Measurements from ENCODE around the gene SLC1A3. TPM values are rescaled to one million over a fixed set of nuclear protein-coding genes. Genes with fewer than 3 reads are reported as not detected.

The SLC1A3 gene
- total RNA-seq, 2 donors from 2014 or later: 1.2 TPM; not detected in 1

DNA sequence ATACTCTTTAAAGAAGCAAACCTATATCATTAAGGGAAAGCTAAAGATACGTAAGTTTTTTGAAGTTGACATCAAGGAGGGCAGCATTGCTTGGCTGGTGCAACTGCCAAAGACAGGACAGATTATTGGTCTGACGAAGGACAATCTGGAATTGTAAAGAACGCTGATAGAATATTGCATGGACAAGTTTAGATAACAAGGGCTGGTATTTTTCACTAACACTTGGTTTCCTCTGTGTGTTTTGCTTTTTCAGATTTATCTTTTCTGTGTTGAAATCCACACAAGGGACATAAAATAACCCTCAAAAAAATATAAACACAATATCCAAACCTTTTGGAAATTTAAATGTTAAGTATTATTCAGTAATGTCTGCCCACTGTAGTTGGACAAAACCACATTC is 39.7 kb downstream of the SLC1A3 start:
- H3K27me3 Mint-ChIP-seq: peaks cover 9 to 18% of the 10 kb centered on the region in 2 donors
- H3K27ac Mint-ChIP-seq: no peak overlapping the region
- H3K36me3 Mint-ChIP-seq: no peaks in the 10 kb centered on the region
- ATAC-seq: no peak
- no peak overlapping the region for H3K4me3 Mint-ChIP-seq
- no peak for DNase-seq (ENCODE audit: low spot score)
- H3K9me3 Mint-ChIP-seq: no peaks in the 10 kb centered on the region
- H3K4me1 Mint-ChIP-seq (ENCODE audit: low read depth in 2 of 2): no peaks in the 10 kb centered on the region

DNA sequence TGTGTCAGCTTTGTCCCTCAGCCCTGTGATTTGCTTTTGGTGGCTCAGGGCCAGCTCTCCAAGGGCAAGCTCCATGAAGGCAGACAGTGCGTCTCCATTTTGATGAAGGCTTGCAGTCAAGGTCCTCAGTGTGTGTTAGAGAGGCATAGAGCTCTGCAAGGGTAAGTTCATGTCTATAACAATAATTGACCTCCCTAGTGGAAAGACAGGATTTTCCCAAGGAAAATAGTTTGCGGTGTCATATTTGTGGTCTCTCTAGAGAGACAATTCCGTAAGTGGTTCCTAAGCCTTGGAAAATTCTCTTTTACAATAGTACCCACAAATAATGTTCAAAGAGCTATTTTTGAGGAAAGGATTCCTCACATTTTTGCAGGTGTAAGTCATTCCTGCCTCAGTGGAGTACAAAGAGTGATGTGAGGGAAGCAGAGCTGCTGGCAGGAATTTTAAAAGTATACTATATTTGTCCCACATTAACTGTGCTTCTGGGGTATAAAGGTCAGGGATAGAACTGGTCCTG is 40.2 kb downstream of the SLC1A3 start:
- Mint-ChIP-seq H3K4me3 (no peak overlapping the region), H3K27me3 (peaks cover 12 to 21% of the 10 kb centered on the region in 2 donors), H3K9me3 (no peaks in the 10 kb centered on the region), H3K36me3 (no peaks in the 10 kb centered on the region), H3K4me1 (ENCODE audit: low read depth in 2 of 2) (no peaks in the 10 kb centered on the region), H3K27ac (no peak overlapping the region)
- ATAC-seq (no peak), DNase-seq (ENCODE audit: low spot score) (no peak)

DNA sequence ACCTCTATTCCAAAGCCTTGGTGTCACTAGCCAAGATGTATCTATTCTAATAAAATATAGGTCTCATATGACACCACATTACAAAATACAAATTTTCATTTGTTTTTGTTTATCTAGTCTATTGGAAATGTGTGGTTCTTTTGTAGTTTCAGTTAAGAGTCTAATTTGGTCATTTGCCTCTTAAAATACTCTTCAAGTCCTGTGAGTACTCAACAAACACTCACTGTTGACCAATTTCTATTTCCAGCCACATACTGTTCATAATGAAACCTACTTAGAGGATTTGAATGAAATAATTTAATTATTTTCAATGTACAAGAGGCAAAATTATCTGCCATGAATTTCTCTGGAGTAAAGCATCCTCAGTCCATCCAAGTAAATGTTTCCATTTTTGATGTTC is 40.6 kb downstream of the SLC1A3 start:
- DNase-seq (ENCODE audit: low spot score): no peak
- H3K4me1 Mint-ChIP-seq (ENCODE audit: low read depth in 2 of 2): no peaks in the 10 kb centered on the region
- H3K27ac Mint-ChIP-seq: no peak overlapping the region
- no peaks in the 10 kb centered on the region for H3K9me3 Mint-ChIP-seq
- H3K4me3 Mint-ChIP-seq: no peak overlapping the region
- ATAC-seq: no peak
- peaks cover 14 to 24% of the 10 kb centered on the region in 2 donors for H3K27me3 Mint-ChIP-seq
- H3K36me3 Mint-ChIP-seq: no peaks in the 10 kb centered on the region

DNA sequence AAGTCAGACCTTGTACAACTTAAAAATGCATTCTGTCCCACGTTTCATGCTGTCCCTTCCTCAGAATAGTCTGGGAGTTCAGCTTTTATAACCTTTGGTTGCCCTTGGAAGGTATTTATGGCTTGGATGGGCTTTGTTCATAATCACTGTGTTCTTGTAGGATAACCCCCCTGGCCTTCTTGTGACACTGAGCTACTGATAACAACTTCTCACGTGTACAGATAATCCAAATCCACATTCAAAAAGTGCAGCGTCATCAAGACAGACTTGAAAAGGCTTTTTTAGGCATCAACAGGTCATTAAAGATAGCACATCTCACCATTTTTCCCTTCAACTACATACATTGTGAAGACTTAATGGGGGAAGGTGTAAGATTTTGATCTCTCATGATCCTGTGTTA is 42.0 kb downstream of the SLC1A3 start:
- Mint-ChIP-seq H3K27me3 (peaks cover 16 to 25% of the 10 kb centered on the region in 2 donors), H3K36me3 (no peaks in the 10 kb centered on the region), H3K4me1 (ENCODE audit: low read depth in 2 of 2) (no peaks in the 10 kb centered on the region), H3K4me3 (no peak overlapping the region), H3K9me3 (no peaks in the 10 kb centered on the region), H3K27ac (no peak overlapping the region)
- DNase-seq (ENCODE audit: low spot score) (no peak), ATAC-seq (no peak)

DNA sequence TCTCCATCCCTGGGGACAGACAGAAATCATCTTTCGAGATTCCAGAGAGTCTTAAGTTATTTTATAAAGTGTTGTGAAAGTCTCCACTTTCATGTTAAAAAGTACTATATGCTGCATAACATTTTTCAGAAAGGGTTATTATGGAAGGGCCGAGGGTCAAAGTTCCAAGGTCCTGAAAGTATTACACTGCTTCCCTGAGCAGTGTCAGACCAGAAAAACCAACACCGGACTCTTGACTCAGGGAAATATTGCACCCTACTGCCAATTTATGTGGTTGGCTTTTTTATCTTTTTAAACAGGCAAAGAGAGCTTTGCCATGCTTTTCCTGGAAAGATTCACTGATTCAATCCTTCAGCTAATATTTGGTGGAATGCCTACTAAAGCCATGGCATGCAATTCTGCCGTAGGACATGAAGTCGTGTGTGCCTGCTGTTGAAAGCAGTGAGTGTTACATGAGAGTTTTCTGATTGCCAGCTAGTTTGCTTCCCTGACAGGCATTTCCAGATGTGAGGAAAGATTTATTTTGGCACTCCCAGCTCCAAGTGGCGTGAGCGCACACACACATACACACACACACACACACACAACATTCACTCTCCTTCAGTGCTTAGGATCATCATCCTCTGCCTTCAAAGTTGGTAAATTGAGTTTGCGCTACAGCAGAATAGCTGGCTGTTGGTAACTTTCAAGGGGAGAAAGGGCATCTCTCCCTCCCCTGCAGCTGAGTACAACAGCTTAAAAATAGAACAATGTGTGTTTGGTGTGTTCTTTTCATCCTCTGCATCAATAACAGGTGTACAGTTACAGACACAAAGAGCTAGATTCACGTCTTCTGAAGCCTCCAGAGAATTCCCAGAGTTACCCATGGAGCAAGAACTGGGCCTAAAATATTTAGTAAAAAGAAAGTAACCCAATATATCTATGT is 45.6 kb downstream of the SLC1A3 start:
- H3K9me3 Mint-ChIP-seq: no peaks in the 10 kb centered on the region
- H3K36me3 Mint-ChIP-seq: no peaks in the 10 kb centered on the region
- DNase-seq (ENCODE audit: low spot score) (no peak), ATAC-seq (no peak)
- H3K27me3 Mint-ChIP-seq: peaks cover 20 to 34% of the 10 kb centered on the region in 2 donors
- no peak overlapping the region for H3K4me3 Mint-ChIP-seq
- H3K27ac Mint-ChIP-seq: no peak overlapping the region
- H3K4me1 Mint-ChIP-seq (ENCODE audit: low read depth in 2 of 2): no peaks in the 10 kb centered on the region

DNA sequence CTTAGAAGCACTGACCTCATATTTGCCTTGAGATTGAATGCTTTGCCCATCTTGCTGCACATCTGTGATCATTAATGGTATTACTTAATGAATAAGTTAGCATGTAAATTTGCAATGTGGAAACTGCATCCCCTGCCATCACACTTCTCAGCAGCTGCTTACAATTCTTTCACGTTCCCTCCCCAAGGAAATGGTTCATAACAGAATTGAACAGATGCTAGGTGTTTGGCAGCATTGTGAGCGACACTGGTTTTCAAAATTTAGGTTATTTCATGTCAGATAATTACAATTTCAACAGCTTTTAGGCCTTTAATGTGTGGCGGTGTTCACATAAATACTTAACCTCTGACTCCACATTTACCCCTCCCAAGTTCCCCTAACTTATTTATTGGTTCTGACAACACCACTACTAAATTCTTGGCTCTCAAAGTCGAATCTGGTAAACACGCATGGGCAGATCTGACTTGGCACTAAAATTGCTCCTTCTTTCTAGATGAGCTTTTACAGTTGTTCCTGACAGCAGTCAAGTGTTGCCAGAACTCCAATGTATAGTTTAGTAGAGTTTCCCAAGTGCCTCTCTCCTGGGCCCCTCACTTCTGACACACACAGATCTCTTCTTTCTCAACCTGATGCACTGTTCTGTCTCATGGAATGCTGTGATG is 46.8 kb downstream of the SLC1A3 start:
- H3K9me3 Mint-ChIP-seq: no peaks in the 10 kb centered on the region
- peaks cover 22 to 46% of the 10 kb centered on the region in 2 donors for H3K27me3 Mint-ChIP-seq
- DNase-seq (ENCODE audit: low spot score) (no peak), ATAC-seq (no peak)
- H3K4me1 Mint-ChIP-seq (ENCODE audit: low read depth in 2 of 2): no peaks in the 10 kb centered on the region
- H3K4me3 Mint-ChIP-seq: no peak overlapping the region
- H3K36me3 Mint-ChIP-seq: no peaks in the 10 kb centered on the region
- H3K27ac Mint-ChIP-seq: no peak overlapping the region

DNA sequence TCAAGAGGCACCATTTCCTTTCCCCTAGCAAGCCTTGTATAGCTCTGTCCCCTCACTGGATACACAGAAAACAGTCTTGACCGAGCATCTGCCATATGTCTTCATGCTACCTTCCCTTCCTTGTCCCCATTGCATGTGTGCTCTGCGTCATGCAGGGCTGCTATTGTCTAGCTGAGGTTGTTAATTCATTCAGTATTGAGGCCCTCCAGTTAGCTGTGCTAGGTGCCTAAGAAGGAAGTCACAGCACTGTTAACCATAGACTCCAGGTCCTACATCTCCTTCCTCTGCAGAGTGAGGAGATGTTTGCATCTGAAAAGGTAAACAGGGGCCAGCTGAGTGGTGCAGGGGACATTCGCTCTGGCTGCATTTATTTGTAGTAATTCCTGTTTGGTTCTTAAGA is 48.2 kb downstream of the SLC1A3 start:
- H3K27me3 Mint-ChIP-seq: peaks cover 23 to 48% of the 10 kb centered on the region in 2 donors
- ATAC-seq (no peak), DNase-seq (ENCODE audit: low spot score) (no peak)
- H3K4me1 Mint-ChIP-seq (ENCODE audit: low read depth in 2 of 2): no peaks in the 10 kb centered on the region
- H3K36me3 Mint-ChIP-seq: no peaks in the 10 kb centered on the region
- no peak overlapping the region for H3K4me3 Mint-ChIP-seq
- no peaks in the 10 kb centered on the region for H3K9me3 Mint-ChIP-seq
- no peak overlapping the region for H3K27ac Mint-ChIP-seq

DNA sequence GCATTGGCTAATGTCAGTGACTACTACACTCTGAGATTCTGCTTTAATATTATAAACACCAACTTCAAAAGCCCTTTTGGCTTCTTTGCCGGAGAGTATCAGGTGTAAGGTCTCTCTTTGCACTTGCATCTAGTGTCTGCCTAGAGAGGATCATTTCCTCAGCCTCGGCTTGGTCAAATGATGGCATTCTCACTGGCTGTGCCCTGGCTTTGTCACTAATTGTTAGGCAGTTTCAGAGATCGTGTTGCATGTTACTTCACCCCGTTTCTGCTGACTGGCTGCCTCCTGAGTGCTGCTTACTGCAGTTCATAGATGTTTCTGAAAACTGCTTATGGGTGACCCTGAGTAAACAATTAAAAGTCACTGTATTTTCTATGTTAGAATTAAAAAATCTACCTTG is 48.8 kb downstream of the SLC1A3 start:
- Mint-ChIP-seq H3K36me3 (no peaks in the 10 kb centered on the region), H3K4me3 (no peak overlapping the region), H3K4me1 (ENCODE audit: low read depth in 2 of 2) (no peaks in the 10 kb centered on the region), H3K27ac (no peak overlapping the region), H3K9me3 (no peaks in the 10 kb centered on the region), H3K27me3 (peaks cover 23 to 48% of the 10 kb centered on the region in 2 donors)
- no peak for ATAC-seq
- DNase-seq (ENCODE audit: low spot score): no peak

DNA sequence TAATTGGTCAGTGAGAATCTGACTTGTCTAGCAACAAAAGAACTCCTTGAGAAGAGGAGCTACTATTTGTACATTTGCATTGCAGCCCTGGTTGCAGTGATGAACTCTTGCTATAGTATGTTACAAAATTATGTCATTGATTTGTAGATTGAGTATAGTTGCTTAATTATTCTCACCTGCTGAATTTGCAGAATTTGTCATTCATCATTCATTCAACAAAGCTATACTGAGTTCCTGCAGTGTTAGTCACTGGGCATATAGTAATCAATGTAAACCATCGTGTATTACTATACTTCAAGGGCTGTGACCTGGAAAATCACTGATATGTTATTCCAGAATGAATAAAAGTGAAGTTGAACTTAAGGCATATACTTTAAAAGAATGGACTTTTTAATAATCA is 50.1 kb downstream of the SLC1A3 start:
- DNase-seq (ENCODE audit: low spot score) (no peak), ATAC-seq (no peak)
- no peaks in the 10 kb centered on the region for H3K4me1 Mint-ChIP-seq (ENCODE audit: low read depth in 2 of 2)
- no peak overlapping the region for H3K4me3 Mint-ChIP-seq
- no peak overlapping the region for H3K27ac Mint-ChIP-seq
- no peaks in the 10 kb centered on the region for H3K9me3 Mint-ChIP-seq
- H3K36me3 Mint-ChIP-seq: no peaks in the 10 kb centered on the region
- H3K27me3 Mint-ChIP-seq: peaks cover 15 to 41% of the 10 kb centered on the region in 2 donors

DNA sequence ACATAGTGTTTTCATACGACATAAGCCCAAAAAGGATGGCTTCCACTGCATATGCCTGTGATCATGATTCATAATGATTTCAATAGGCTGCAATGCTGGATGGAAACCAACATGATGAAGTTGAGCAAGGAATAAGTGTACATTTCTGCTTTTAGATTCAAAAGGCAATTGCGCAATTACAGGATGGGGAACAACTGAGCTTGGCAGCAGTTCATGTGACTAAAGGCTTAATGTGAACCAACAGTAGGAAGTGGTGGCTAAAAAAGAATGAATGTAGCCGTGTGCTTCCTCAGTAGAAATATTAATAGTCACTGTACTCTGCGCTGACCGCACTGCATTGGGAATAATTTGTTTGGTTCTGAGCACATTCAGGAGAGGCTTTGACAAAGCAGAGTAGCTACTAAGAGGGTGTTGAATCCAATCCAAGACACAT is 51.2 kb downstream of the SLC1A3 start:
- Mint-ChIP-seq H3K27ac (no peak overlapping the region), H3K4me3 (no peak overlapping the region), H3K27me3 (peaks cover 14 to 37% of the 10 kb centered on the region in 2 donors), H3K9me3 (no peaks in the 10 kb centered on the region), H3K4me1 (ENCODE audit: low read depth in 2 of 2) (no peaks in the 10 kb centered on the region), H3K36me3 (no peaks in the 10 kb centered on the region)
- ATAC-seq: peak; percentile 17 to 28
- DNase-seq (ENCODE audit: low spot score): no peak

DNA sequence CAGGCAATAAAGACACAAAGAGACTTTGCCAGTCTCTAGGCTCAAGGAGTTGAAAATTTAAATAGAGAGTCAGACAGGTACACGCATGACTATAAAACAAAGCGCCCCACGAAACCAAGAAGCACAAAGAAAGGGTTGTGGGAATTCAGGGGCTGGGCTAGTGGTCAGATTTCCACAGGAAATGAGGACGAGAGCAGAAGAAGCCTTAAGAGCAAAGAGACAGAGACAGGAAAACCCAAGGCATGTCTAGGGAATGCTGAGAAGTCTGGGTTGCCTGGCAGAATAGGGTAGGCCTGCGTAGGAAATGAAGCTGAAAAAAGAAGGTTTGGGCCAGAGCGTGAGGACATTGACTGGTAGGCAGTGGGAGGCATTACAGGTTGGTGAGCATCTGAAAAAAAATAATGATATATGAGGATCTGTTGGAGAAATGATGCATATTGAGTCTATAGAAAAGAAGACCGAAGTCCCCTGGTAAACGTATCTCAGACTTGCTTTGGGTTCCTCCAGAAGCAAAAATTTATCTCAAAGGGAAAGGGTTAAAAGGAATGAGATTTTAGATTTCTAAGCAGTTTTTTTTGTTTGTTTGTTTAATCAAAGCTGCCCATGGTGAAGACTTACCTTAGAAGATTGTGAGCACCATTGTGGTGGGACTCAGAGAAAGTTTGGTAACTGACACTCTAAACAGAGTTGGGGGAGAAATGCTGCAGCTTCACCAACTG is 51.8 kb downstream of the SLC1A3 start:
- Mint-ChIP-seq H3K4me1 (ENCODE audit: low read depth in 2 of 2) (no peaks in the 10 kb centered on the region), H3K4me3 (no peak overlapping the region), H3K27me3 (peaks cover 14 to 32% of the 10 kb centered on the region in 2 donors), H3K27ac (no peak overlapping the region), H3K36me3 (no peaks in the 10 kb centered on the region), H3K9me3 (no peaks in the 10 kb centered on the region)
- ATAC-seq (no peak), DNase-seq (ENCODE audit: low spot score) (no peak)

DNA sequence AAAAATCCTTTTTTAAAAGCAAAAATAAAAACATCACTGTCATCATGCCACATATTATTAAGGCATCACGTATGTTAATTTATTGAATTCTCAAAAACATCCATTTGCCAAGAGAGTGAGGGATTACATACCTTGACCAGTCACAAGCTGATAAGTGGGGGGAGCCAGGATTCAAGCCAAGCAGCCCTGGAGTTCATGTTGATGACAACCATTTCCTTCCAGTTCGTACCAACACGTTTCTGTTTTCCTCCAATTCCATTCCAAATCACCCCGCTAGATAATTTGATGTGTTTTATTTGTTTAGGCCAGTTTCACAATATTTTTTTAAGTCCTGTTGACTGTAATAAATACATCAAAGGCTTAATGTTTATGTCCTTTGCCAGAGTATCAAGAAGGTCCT is 53.0 kb downstream of the SLC1A3 start:
- H3K27me3 Mint-ChIP-seq: peaks cover 7 to 20% of the 10 kb centered on the region in 2 donors
- DNase-seq (ENCODE audit: low spot score) (no peak), ATAC-seq (no peak)
- H3K36me3 Mint-ChIP-seq: no peaks in the 10 kb centered on the region
- H3K4me3 Mint-ChIP-seq: no peak overlapping the region
- H3K9me3 Mint-ChIP-seq: no peaks in the 10 kb centered on the region
- no peak overlapping the region for H3K27ac Mint-ChIP-seq
- H3K4me1 Mint-ChIP-seq (ENCODE audit: low read depth in 2 of 2): no peaks in the 10 kb centered on the region

DNA sequence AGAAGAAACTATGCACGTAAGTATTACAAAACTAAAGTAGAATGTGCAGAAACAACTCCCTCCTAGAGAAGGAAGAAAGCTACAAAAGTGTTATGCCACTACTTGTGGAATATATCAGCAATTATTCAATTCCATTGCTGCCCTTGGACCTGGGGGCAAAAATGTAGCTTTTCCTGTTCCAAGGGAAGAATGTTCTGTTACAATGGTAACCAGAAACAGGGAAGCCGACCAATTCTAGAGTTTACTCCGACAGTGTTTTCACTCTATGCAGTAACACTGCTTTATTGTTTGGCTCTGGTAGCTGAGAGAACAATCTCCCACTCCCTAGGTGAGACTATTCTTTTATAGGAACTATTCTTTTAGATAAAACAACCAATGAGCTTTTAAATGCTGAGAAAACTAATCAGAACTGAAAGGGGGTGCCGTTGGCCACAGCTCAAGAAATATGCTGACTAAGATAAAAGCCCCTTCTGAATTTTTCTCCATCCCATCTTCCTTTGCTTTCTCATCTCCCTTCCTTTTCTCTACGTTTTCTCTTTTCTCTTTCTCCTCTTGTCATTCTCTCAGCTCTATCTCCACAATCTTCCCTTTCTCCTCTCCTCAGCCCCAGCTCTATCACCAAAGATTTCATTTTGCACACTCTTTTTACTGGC is 54.1 kb downstream of the SLC1A3 start:
- Mint-ChIP-seq H3K27me3 (peaks cover 5 to 15% of the 10 kb centered on the region in 2 donors), H3K4me3 (no peak overlapping the region), H3K36me3 (no peaks in the 10 kb centered on the region), H3K27ac (no peak overlapping the region), H3K4me1 (ENCODE audit: low read depth in 2 of 2) (no peaks in the 10 kb centered on the region), H3K9me3 (no peaks in the 10 kb centered on the region)
- ATAC-seq: no peak
- no peak for DNase-seq (ENCODE audit: low spot score)
